ENCODE results near the gene PGAM4.
"Not testable (repeated sequence)": the region's sequence is repeated elsewhere in the genome, so short reads cannot be mapped to it uniquely, and the experiment has no call there.

PGAM4 gene

GRCh38 chrX:77924320-77924859, 45.0 kb downstream of the PGAM4 start:
- peak; percentile 15 for DNase-seq

DNA sequence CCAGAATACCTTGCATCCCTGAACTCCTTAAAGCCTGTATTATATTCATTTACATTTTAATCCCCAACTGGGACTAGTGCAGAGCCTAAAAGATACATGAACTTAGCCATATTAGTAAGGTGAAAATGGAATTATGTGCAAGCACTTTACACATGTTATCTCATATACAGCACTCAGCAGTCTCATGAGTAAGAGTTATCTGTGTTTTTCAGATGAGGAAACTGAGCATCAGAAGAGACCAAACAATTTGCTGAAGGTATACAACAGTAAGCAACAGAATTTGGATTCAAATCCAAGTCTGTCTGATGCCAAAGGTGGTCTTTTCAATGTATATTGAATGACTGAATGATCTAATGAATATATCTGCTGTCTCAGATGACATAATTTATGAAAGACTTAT, 46.7 kb downstream of the PGAM4 start:
- DNase-seq, result no peak

DNA sequence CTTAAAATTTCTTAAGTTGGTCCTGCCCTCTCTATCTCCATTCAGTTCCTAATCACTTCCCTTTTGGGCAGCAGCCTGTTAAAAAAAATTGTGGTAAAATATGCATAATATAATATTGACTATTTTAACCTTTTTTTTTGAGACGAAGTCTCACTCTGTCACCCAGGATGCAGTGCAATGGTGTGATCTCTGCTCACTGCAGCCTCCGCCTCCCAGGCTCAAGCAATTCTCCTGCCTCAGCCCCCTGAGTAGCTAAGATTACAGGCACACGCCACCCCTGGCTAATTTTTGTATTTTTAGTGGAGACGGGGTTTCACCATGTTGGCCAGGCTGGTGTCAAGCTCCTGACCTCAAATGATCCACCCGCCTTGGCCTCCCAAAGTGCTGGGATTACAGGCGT, 50.1 kb downstream of the PGAM4 start:
- not testable (repeated sequence) for DNase-seq

- DNase-seq, result peak; percentile 15
Observed at GRCh38 chrX:77918568-77918967, 50.9 kb downstream of the PGAM4 start.

All from NCI-H226 (cell line).